ENCODE data around the gene MARCHF10. TPM values are rescaled to one million over a fixed set of nuclear protein-coding genes. Genes with fewer than 3 reads are reported as not detected.
"Not testable (repeated sequence)": the region's sequence is repeated elsewhere in the genome, so short reads cannot be mapped to it uniquely, and the experiment has no call there.

MARCHF10 gene
- total RNA-seq, 1 donor from 2014 or later = 1.3 TPM

DNA sequence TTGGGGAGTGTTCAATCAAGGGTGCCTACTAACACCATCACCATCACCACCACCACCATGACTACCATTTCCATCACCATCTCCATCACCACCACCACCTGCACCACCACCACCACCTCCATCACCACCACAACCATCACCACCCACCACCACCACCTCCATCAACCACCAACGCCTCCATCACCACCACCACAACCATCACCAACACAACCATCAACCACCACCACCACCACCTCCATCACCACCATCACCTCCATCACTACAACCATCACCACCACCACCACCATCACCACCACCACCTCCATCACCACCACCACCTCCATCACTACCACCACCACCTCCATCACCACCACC, 15.7 kb downstream of the MARCHF10 start:
- no peak for DNase-seq (ENCODE audit: low read depth)
- no peaks in the 10 kb centered on the region for H3K36me3 ChIP-seq (ENCODE audit: control insufficient read depth, insufficient read depth, low read length)
- H3K27me3 ChIP-seq (ENCODE audit: control insufficient read depth, insufficient read depth, low read length) = no peaks in the 10 kb centered on the region
- TF ChIP-seq, protein P1, sequence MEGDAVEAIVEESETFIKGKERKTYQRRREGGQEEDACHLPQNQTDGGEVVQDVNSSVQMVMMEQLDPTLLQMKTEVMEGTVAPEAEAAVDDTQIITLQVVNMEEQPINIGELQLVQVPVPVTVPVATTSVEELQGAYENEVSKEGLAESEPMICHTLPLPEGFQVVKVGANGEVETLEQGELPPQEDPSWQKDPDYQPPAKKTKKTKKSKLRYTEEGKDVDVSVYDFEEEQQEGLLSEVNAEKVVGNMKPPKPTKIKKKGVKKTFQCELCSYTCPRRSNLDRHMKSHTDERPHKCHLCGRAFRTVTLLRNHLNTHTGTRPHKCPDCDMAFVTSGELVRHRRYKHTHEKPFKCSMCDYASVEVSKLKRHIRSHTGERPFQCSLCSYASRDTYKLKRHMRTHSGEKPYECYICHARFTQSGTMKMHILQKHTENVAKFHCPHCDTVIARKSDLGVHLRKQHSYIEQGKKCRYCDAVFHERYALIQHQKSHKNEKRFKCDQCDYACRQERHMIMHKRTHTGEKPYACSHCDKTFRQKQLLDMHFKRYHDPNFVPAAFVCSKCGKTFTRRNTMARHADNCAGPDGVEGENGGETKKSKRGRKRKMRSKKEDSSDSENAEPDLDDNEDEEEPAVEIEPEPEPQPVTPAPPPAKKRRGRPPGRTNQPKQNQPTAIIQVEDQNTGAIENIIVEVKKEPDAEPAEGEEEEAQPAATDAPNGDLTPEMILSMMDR (IDR thresholded peaks at IDR 0.05; ENCODE audit: insufficient read depth, low read length, poor library complexity, severe bottlenecking) = no peak
- H3K4me3 ChIP-seq (ENCODE audit: low read depth, low read length) = no peak overlapping the region

DNA sequence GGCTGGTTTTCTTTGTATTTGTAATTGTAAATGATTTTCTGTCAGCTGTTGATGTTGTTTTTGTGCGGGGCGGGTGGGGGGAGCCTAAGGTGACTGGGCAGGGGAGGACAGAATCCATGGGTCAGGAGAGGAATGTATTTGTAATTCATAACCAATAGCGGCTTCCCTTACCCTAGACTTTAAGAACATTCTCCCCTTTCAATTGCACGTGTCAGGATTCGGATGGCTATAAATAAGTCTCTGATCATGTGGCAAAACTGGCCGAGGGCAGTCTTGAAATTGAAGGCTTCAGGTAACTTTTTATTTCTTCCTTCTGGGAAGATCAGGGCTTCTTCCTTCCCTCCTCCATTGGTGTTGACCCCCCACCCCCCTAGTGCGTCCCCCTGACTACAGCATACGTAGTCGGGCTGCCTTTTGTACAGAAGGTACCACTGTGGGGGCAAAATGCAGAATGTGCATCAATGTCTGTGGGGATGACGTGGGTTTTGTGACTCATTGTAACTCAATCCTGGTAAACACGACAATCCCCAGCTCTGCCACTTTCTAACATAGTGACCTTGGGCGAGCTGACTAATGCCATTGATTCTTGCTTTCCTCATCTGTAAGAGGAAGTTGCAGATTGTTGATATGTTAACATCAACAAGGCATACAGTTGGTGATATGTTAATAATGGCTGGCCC, 16.2 kb downstream of the MARCHF10 start:
- no peak overlapping the region for H3K4me3 ChIP-seq (ENCODE audit: low read depth, low read length)
- no peaks in the 10 kb centered on the region for H3K36me3 ChIP-seq (ENCODE audit: control insufficient read depth, insufficient read depth, low read length)
- no peaks in the 10 kb centered on the region for H3K27me3 ChIP-seq (ENCODE audit: control insufficient read depth, insufficient read depth, low read length)
- TF ChIP-seq, protein P1 (IDR thresholded peaks at IDR 0.05; ENCODE audit: insufficient read depth, low read length, poor library complexity, severe bottlenecking) = no peak
- peak; percentile 82 for DNase-seq (ENCODE audit: low read depth)

DNA sequence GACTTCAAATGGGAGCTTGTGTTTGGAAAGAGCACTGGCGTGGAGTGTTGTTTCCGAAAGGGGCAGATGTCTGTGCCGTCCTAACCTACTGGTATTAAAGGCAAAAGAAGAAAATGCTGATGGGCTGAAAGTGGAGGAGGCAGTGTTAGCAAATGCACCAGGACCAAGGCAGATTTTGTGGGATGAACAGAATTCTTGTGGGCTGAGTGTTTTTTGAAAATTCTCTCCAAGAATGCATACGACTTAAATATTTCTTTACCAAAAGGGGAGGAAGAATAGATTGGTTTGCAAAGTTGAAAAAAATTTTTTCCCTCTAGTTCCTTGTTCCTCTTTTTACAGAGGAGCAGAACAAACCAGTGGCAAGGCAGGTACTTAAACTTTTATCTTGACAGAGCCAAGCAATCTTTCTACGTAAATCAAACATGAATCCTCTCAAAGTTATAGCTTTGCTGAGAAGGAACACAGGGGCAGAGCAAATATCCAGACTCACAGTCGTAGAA, 16.8 kb downstream of the MARCHF10 start:
- no peak for DNase-seq (ENCODE audit: low read depth)
- no peak overlapping the region for H3K4me3 ChIP-seq (ENCODE audit: low read depth, low read length)
- TF ChIP-seq, protein P1 (IDR thresholded peaks at IDR 0.05; ENCODE audit: insufficient read depth, low read length, poor library complexity, severe bottlenecking) = no peak

DNA sequence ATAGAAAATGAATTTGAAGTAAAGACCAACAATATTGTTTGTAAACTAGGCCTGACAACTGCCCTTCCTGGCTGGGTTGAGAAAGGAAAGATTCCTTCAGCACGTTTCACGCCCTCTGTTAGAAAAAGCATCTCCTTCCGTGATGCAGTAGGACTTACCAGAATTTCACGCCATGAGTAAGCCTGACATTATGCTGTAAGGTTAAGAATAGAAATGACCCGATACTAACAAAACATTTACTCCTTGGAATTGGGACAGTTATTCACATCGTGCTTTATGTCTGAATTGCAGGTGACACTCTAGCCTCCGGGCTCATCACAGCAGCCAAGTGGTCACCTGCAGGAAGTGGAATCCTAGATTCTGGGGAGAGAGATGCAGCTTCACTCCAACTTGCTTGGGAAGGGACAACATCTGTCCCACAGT, 17.5 kb downstream of the MARCHF10 start:
- no peak overlapping the region for H3K4me3 ChIP-seq (ENCODE audit: low read depth, low read length)
- DNase-seq (ENCODE audit: low read depth) = no peak

More for the DNA sequence above, 16.8 kb downstream of the MARCHF10 start:
- Histone ChIP-seq H3K27me3 (ENCODE audit: control insufficient read depth, insufficient read depth, low read length) (no peaks in the 10 kb centered on the region), H3K36me3 (ENCODE audit: control insufficient read depth, insufficient read depth, low read length) (no peaks in the 10 kb centered on the region)

DNA sequence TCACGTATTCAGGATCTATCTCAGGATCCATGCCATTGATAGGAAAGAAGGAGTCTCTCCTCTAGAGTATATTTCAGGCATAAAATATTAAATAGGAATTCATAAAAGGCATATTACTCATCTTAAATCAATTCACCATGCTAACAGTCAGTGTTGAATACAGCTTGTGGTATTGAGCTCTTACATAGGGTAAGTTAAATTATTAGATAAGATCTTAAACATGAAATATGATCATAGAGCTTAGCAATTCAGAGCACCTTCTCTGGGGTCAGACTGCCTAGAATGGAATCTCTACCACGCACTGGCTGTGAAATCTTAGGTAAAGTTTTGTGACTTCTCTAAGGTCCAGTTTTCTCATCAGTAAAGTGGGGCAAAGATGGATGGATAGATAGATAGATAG, 20.7 kb downstream of the MARCHF10 start:
- TF ChIP-seq, protein P1 (IDR thresholded peaks at IDR 0.05; ENCODE audit: insufficient read depth, low read length, poor library complexity, severe bottlenecking) = no peak
- DNase-seq (ENCODE audit: low read depth) = no peak
- H3K4me3 ChIP-seq (ENCODE audit: low read depth, low read length) = no peak overlapping the region
- no peaks in the 10 kb centered on the region for H3K36me3 ChIP-seq (ENCODE audit: control insufficient read depth, insufficient read depth, low read length)
- H3K27me3 ChIP-seq (ENCODE audit: control insufficient read depth, insufficient read depth, low read length) = no peaks in the 10 kb centered on the region

More for the DNA sequence above, 17.5 kb downstream of the MARCHF10 start:
- H3K36me3 ChIP-seq (ENCODE audit: control insufficient read depth, insufficient read depth, low read length) = no peaks in the 10 kb centered on the region
- TF ChIP-seq, protein P1 (IDR thresholded peaks at IDR 0.05; ENCODE audit: insufficient read depth, low read length, poor library complexity, severe bottlenecking) = no peak
- no peaks in the 10 kb centered on the region for H3K27me3 ChIP-seq (ENCODE audit: control insufficient read depth, insufficient read depth, low read length)

DNA sequence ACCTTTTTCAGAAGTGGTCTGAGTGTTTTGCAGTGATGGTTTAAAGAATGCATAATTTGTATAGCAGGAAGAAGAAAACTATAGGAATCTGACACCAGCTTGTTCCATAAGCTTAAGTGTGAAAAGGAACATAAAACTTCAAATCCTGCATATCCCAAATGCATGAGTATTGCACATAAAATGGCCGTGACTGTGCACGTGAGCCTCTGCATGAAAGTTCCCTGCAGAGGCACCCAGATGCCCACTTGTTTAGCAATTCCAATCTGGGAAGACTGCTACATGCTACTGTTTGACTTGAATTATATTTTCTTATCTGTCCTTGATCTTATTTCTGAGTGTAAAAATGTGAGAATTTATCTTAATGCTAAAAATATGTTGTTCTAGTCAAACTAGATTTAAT, 21.5 kb downstream of the MARCHF10 start:
- DNase-seq (ENCODE audit: low read depth) = no peak
- no peak overlapping the region for H3K4me3 ChIP-seq (ENCODE audit: low read depth, low read length)
- no peaks in the 10 kb centered on the region for H3K27me3 ChIP-seq (ENCODE audit: control insufficient read depth, insufficient read depth, low read length)
- TF ChIP-seq, protein P1 (IDR thresholded peaks at IDR 0.05; ENCODE audit: insufficient read depth, low read length, poor library complexity, severe bottlenecking) = no peak
- H3K36me3 ChIP-seq (ENCODE audit: control insufficient read depth, insufficient read depth, low read length) = no peaks in the 10 kb centered on the region

DNA sequence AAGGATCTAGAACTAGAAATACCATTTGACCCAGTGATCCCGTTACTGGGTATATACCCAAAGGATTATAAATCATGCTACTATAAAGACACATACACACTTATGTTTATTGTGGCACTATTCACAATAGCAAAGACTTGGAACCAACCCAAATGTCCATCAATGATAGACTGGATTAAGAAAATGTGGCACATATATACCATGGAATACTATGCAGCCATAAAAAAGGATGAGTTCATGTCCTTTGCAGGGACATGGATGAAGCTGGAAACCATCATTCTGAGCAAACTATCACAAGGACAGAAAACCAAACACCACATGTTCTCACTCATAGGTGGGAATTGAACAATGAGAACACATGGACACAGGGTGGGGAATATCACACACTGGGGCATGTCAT, 22.1 kb downstream of the MARCHF10 start:
- H3K36me3 ChIP-seq (ENCODE audit: control insufficient read depth, insufficient read depth, low read length); DNase-seq (ENCODE audit: low read depth); H3K27me3 ChIP-seq (ENCODE audit: control insufficient read depth, insufficient read depth, low read length); H3K4me3 ChIP-seq (ENCODE audit: low read depth, low read length): not testable (repeated sequence)

Measured in kidney epithelial cell (primary cell).